ENCODE results near the gene FNIP1. TPM values are rescaled to one million over a fixed set of nuclear protein-coding genes. Genes with fewer than 3 reads are reported as not detected.

The FNIP1 gene
- polyA plus RNA-seq, 1 of the 3 experiments (the other 2 are of a cell fraction) = 2.4 TPM

DNA sequence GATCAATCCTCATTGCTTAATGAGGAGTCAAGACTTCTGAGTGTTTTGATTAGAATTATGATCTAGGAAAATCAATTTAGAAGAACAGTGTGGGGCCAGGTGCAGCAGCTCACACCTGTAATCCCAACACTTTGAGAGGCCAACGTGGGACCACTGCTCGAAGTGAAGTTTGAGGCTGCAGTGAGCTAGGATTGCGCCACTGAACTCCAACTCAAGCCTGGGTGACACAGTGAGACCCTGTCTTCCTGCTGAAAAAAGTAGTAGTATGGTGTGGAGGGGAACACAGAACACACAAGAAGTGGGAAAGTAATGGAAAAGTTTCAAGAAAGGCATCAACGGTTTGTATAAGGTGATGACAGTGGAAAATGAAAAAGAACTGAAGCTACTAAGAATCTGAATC, 9.1 kb downstream of the FNIP1 start:
- POLR2A ChIA-PET = no interaction called here
- over 99% methylated on average over 4 of the region's 4 CpGs for WGBS (ENCODE audit: low lambda C conversion rate)
- H4K20me1 ChIP-seq (ENCODE audit: insufficient read depth) = peaks cover 70% of the 10 kb centered on the region
- no peak overlapping the region for H2AFZ ChIP-seq (ENCODE audit: low read depth)
- no peak for DNase-seq
- peaks cover 97% of the 10 kb centered on the region for H3K79me2 ChIP-seq (ENCODE audit: insufficient read depth)
- CTCF ChIA-PET = interaction anchor here (1.5 kb wide), 1 partner anchor 198 kb away, joined by 4 read pairs; no protein-coding TSS in a partner anchor
- H3K36me3 ChIP-seq (replicated peaks in 1 of 2; ENCODE audit: control insufficient read depth in 1 of 2, insufficient read depth in 2 of 2, low read length in 1 of 2) = no peaks in the 10 kb centered on the region
- no peaks in the 10 kb centered on the region for H3K27me3 ChIP-seq (ENCODE audit: insufficient read depth)
- TF ChIP-seq NFIC (IDR thresholded peaks at IDR 0.05; ENCODE audit: borderline replicate concordance) (no peak), SMC3 (IDR thresholded peaks at IDR 0.05; ENCODE audit: low read depth, low read length) (no peak), CTCF (IDR thresholded peaks at IDR 0.05) (no peak), TCF12 (IDR thresholded peaks at IDR 0.05) (no peak), JUND (IDR thresholded peaks at IDR 0.05) (no peak), FOXM1 (IDR thresholded peaks at IDR 0.05; ENCODE audit: low read depth) (no peak), EZH2phosphoT487 (IDR thresholded peaks at IDR 0.05; ENCODE audit: borderline replicate concordance, low read depth) (no peak), FOSL2 (IDR thresholded peaks at IDR 0.05; ENCODE audit: borderline replicate concordance, low read depth) (no peak), CHD2 (IDR thresholded peaks at IDR 0.05; ENCODE audit: low read length, partially characterized antibody) (no peak), EP300 (IDR thresholded peaks at IDR 0.05; ENCODE audit: borderline replicate concordance in 1 of 2, low read depth in 1 of 2, low read length in 1 of 2) (no peak), MXI1 (IDR thresholded peaks at IDR 0.05; ENCODE audit: low read depth, low read length) (no peak)
- TF ChIP-seq, protein P1, sequence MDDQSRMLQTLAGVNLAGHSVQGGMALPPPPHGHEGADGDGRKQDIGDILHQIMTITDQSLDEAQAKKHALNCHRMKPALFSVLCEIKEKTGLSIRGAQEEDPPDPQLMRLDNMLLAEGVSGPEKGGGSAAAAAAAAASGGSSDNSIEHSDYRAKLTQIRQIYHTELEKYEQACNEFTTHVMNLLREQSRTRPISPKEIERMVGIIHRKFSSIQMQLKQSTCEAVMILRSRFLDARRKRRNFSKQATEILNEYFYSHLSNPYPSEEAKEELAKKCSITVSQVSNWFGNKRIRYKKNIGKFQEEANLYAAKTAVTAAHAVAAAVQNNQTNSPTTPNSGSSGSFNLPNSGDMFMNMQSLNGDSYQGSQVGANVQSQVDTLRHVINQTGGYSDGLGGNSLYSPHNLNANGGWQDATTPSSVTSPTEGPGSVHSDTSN (IDR thresholded peaks at IDR 0.05) = no peak
- TF ChIP-seq, protein P2, sequence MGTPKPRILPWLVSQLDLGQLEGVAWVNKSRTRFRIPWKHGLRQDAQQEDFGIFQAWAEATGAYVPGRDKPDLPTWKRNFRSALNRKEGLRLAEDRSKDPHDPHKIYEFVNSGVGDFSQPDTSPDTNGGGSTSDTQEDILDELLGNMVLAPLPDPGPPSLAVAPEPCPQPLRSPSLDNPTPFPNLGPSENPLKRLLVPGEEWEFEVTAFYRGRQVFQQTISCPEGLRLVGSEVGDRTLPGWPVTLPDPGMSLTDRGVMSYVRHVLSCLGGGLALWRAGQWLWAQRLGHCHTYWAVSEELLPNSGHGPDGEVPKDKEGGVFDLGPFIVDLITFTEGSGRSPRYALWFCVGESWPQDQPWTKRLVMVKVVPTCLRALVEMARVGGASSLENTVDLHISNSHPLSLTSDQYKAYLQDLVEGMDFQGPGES (IDR thresholded peaks at IDR 0.05; ENCODE audit: low read depth, low read length) = no peak
- no peak overlapping the region for H3K27ac ChIP-seq (ENCODE audit: low read depth in 2 of 2, low read length in 1 of 2)
- no peak overlapping the region for H3K4me2 ChIP-seq
- no peaks in the 10 kb centered on the region for H3K9me2 ChIP-seq
- H3K9me3 ChIP-seq = no peaks in the 10 kb centered on the region
- H3F3A ChIP-seq (replicated peaks; ENCODE audit: insufficient read depth) = no peaks in the 10 kb centered on the region
- no peak overlapping the region for H3K9ac ChIP-seq
- no peak overlapping the region for H3K4me3 ChIP-seq (ENCODE audit: low read depth in 2 of 2, low read length in 1 of 2)
- peaks cover 0 to 4% of the 10 kb centered on the region in 2 experiments; a peak in 2 of 4 replicates for H3K4me1 ChIP-seq (ENCODE audit: control insufficient read depth in 1 of 2, insufficient read depth in 2 of 2, low read depth in 1 of 2, low read length in 1 of 2)
